Spleen (tissue), 7 donors: ENCODE measurements around the gene ZNF618.

Experiments
- POLR2A ChIP-seq, 3 donors: fragments of 450-650 bp; IDR thresholded peaks; one replicate each; pipeline ENCODE4 v1.5.1; 2017; ENCODE audit warnings: antibody characterized with exemption in 3 of 3, mild to moderate bottlenecking in 1 of 3
- POLR2AphosphoS5 ChIP-seq, 3 donors: sonication (generic); formaldehyde crosslinking; IDR thresholded peaks; one replicate each; pipeline ENCODE4 v1.5.1; 2017; ENCODE audit warnings: antibody characterized with exemption in 3 of 3
- TF ChIP-seq, protein P1 (sequence below), 11 experiments: fragments of 200-600 bp in 7 of 11; fragments of 450-650 bp in 4 of 11; sonication (generic) in 4 of 11; IDR thresholded peaks in 8 of 11; conservative IDR thresholded peaks in 3 of 11; 1 replicate in 7 of 11; 2 replicates in 4 of 11; pipeline versions ENCODE4 v1.4.0 to v1.8.0; 2016 to 2021; ENCODE audit warnings: antibody characterized with exemption in 11 of 11, inconsistent platforms in 4 of 11, mild to moderate bottlenecking in 1 of 11
- donor health status: DM: no; HTN: no; CAD: no; lungs with moderate emphysema.
- donor health status: DM: no; HTN: no; CAD: no.
- donor health status: DM: no; HTN: no; CAD: no.

GRCh38 chr9:113969343-113969742, 93.2 kb downstream of the ZNF618 start:
- TF ChIP-seq, protein P1, sequence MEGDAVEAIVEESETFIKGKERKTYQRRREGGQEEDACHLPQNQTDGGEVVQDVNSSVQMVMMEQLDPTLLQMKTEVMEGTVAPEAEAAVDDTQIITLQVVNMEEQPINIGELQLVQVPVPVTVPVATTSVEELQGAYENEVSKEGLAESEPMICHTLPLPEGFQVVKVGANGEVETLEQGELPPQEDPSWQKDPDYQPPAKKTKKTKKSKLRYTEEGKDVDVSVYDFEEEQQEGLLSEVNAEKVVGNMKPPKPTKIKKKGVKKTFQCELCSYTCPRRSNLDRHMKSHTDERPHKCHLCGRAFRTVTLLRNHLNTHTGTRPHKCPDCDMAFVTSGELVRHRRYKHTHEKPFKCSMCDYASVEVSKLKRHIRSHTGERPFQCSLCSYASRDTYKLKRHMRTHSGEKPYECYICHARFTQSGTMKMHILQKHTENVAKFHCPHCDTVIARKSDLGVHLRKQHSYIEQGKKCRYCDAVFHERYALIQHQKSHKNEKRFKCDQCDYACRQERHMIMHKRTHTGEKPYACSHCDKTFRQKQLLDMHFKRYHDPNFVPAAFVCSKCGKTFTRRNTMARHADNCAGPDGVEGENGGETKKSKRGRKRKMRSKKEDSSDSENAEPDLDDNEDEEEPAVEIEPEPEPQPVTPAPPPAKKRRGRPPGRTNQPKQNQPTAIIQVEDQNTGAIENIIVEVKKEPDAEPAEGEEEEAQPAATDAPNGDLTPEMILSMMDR (IDR thresholded peaks at IDR 0.05 in 8 of 11, conservative IDR thresholded peaks at IDR 0.05 in 3 of 11), result no peak
- TF ChIP-seq POLR2AphosphoS5 (IDR thresholded peaks at IDR 0.05), result no peak
- no peak for TF ChIP-seq POLR2A (IDR thresholded peaks at IDR 0.05)
